Measurements from ENCODE around the gene KCNK4. TPM values are rescaled to one million over a fixed set of nuclear protein-coding genes. Genes with fewer than 3 reads are reported as not detected.

The KCNK4 gene
- total and polyA plus RNA-seq, 2 of the 13 experiments (the other 11 are each of a cell fraction or from before 2014, with no cell fraction given), result not detected

- no peak for TF ChIP-seq SKI (IDR thresholded peaks at IDR 0.05; ENCODE audit: partially characterized antibody)
- 0 out of 2 replicates have a peak, but pooled peaks have one; percentile 28 for TF ChIP-seq ZNF788 (CRISPR knock-in tag; IDR thresholded peaks at IDR 0.05; ENCODE audit: borderline replicate concordance)
- 0 out of 2 replicates have a peak, but pooled peaks have one; percentile 2 for TF ChIP-seq ZNF263 (CRISPR knock-in tag; IDR thresholded peaks at IDR 0.05)
- TF ChIP-seq PPARG (CRISPR knock-in tag; conservative IDR thresholded peaks at IDR 0.05), result no peak
- TF ChIP-seq ZNF160 (CRISPR knock-in tag; IDR thresholded peaks at IDR 0.05), result peak; percentile 11; the same call in 1 of the 2 replicates
- no peak for TF ChIP-seq EEA1 (CRISPR knock-in tag; IDR thresholded peaks at IDR 0.05; ENCODE audit: borderline replicate concordance)
- TF ChIP-seq ZSCAN25 (CRISPR knock-in tag; IDR thresholded peaks at IDR 0.05), result no peak
- TF ChIP-seq ZNF557 (CRISPR knock-in tag; IDR thresholded peaks at IDR 0.05), result no peak
- 0 out of 2 replicates have a peak, but pooled peaks have one; percentile 26 for TF ChIP-seq ARHGAP35 (CRISPR knock-in tag; IDR thresholded peaks at IDR 0.05; ENCODE audit: borderline replicate concordance)
- no peak for TF ChIP-seq SMARCC2 (IDR thresholded peaks at IDR 0.05)
- no peak for TF ChIP-seq ZNF24 (IDR thresholded peaks at IDR 0.05)
- TF ChIP-seq MED1 (CRISPR knock-in tag; IDR thresholded peaks at IDR 0.05), result no peak
- TF ChIP-seq RBM22 (optimal IDR thresholded peaks at IDR 0.05; ENCODE audit: low read length), result peak; percentile 30
- no peak for TF ChIP-seq HNRNPH1 (optimal IDR thresholded peaks at IDR 0.05; ENCODE audit: low read depth, low read length)
- no peak for TF ChIP-seq GLMP (CRISPR knock-in tag; IDR thresholded peaks at IDR 0.05; ENCODE audit: borderline replicate concordance)
- no peak for TF ChIP-seq HHEX (CRISPR knock-in tag; IDR thresholded peaks at IDR 0.05)
- TF ChIP-seq PCBP1 (IDR thresholded peaks at IDR 0.05; ENCODE audit: borderline replicate concordance, low read depth, low read length), result no peak
- TF ChIP-seq POLR2AphosphoS2 (IDR thresholded peaks at IDR 0.05; ENCODE audit: low read depth, low read length), result no peak
- TF ChIP-seq ZNF646 (CRISPR knock-in tag; IDR thresholded peaks at IDR 0.05), result no peak
- TF ChIP-seq ZNF597 (CRISPR knock-in tag; IDR thresholded peaks at IDR 0.05), result no peak
- TF ChIP-seq ZNF20 (CRISPR knock-in tag; IDR thresholded peaks at IDR 0.05), result no peak
- TF ChIP-seq ZNF768 (CRISPR knock-in tag; IDR thresholded peaks at IDR 0.05), result no peak
Measured at GRCh38 chr11:64284048-64284961, 6.8 kb upstream of the KCNK4 start, which contains the start of gene BAD (continued).

All from HepG2 (cell line).